WTC11 (cell line): Measurements from ENCODE around the gene GRAMD1B.

Source experiments
- ESRRA ChIP-seq: sonication (generic); formaldehyde crosslinking; IDR thresholded peaks from 2 replicates; pipeline ENCODE4 v1.8.1; 2022; ENCODE audit warnings: mild to moderate bottlenecking, missing genetic modification reagents, borderline replicate concordance
- GABPB1 ChIP-seq: sonication (generic); formaldehyde crosslinking; IDR thresholded peaks from 2 replicates; pipeline ENCODE4 v1.8.1; 2023; ENCODE audit warnings: mild to moderate bottlenecking, missing genetic modification reagents
- GRHL2 ChIP-seq: fragments of 250-450 bp; sonication (Bioruptor Pico); IDR thresholded peaks from 2 replicates; pipeline ENCODE4 v1.8.0; 2022; ENCODE audit warnings: mild to moderate bottlenecking, moderate library complexity; ENCODE audit not compliant: insufficient replicate concordance, severe bottlenecking
- ZNF317 ChIP-seq: sonication (generic); formaldehyde crosslinking; IDR thresholded peaks from 2 replicates; pipeline ENCODE4 v1.8.1; 2023; ENCODE audit warnings: low read depth, mild to moderate bottlenecking, moderate library complexity, missing genetic modification reagents, borderline replicate concordance
- TF ChIP-seq, protein P1 (sequence below): fragments of 200-600 bp; IDR thresholded peaks from 2 replicates; pipeline ENCODE4 v1.8.0; 2022; ENCODE audit warnings: antibody characterized with exemption
- TF ChIP-seq, protein P2 (sequence below): sonication (generic); formaldehyde crosslinking; IDR thresholded peaks from 2 replicates; pipeline ENCODE4 v1.8.1; 2023; ENCODE audit warnings: mild to moderate bottlenecking, moderate library complexity, missing genetic modification reagents
- TF ChIP-seq, protein P3 (sequence below): sonication (generic); formaldehyde crosslinking; IDR thresholded peaks from 2 replicates; pipeline ENCODE4 v1.8.1; 2022; ENCODE audit warnings: low read depth, missing genetic modification reagents, borderline replicate concordance
- TF ChIP-seq, protein P4 (sequence below): sonication (generic); formaldehyde crosslinking; IDR thresholded peaks from 2 replicates; pipeline ENCODE4 v1.8.1; 2023; ENCODE audit warnings: mild to moderate bottlenecking, missing genetic modification reagents, moderate library complexity

DNA sequence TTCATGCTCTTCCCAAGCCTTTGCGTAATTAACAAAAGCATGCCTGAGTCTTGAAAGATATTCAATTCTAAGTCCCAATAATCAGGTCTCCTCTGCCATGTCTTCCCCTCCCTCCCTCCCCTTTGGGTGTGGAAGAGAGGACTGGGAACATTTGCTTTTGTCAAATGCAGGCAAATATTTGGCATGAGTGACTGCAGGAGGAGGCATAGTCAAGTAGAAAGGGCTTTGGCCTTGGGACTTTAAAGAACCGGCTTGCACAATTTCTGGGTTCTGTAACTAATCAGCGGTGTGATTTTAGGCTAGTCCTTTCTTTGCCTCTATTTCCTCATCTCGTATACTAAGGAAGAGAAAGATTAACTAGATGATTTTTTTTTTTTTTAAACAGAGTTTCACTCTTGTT, 164.9 kb downstream of the GRAMD1B start:
- TF ChIP-seq, protein P1, sequence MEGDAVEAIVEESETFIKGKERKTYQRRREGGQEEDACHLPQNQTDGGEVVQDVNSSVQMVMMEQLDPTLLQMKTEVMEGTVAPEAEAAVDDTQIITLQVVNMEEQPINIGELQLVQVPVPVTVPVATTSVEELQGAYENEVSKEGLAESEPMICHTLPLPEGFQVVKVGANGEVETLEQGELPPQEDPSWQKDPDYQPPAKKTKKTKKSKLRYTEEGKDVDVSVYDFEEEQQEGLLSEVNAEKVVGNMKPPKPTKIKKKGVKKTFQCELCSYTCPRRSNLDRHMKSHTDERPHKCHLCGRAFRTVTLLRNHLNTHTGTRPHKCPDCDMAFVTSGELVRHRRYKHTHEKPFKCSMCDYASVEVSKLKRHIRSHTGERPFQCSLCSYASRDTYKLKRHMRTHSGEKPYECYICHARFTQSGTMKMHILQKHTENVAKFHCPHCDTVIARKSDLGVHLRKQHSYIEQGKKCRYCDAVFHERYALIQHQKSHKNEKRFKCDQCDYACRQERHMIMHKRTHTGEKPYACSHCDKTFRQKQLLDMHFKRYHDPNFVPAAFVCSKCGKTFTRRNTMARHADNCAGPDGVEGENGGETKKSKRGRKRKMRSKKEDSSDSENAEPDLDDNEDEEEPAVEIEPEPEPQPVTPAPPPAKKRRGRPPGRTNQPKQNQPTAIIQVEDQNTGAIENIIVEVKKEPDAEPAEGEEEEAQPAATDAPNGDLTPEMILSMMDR, result no peak
- no peak for TF ChIP-seq GRHL2
- TF ChIP-seq, protein P2, sequence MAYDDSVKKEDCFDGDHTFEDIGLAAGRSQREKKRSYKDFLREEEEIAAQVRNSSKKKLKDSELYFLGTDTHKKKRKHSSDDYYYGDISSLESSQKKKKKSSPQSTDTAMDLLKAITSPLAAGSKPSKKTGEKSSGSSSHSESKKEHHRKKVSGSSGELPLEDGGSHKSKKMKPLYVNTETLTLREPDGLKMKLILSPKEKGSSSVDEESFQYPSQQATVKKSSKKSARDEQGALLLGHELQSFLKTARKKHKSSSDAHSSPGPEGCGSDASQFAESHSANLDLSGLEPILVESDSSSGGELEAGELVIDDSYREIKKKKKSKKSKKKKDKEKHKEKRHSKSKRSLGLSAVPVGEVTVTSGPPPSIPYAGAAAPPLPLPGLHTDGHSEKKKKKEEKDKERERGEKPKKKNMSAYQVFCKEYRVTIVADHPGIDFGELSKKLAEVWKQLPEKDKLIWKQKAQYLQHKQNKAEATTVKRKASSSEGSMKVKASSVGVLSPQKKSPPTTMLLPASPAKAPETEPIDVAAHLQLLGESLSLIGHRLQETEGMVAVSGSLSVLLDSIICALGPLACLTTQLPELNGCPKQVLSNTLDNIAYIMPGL (CRISPR knock-in tag), result no peak
- no peak for TF ChIP-seq GABPB1 (CRISPR knock-in tag)
- TF ChIP-seq ESRRA (CRISPR knock-in tag), result no peak
- TF ChIP-seq, protein P3, sequence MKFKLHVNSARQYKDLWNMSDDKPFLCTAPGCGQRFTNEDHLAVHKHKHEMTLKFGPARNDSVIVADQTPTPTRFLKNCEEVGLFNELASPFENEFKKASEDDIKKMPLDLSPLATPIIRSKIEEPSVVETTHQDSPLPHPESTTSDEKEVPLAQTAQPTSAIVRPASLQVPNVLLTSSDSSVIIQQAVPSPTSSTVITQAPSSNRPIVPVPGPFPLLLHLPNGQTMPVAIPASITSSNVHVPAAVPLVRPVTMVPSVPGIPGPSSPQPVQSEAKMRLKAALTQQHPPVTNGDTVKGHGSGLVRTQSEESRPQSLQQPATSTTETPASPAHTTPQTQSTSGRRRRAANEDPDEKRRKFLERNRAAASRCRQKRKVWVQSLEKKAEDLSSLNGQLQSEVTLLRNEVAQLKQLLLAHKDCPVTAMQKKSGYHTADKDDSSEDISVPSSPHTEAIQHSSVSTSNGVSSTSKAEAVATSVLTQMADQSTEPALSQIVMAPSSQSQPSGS (CRISPR knock-in tag), result no peak
- no peak for TF ChIP-seq ZNF317 (CRISPR knock-in tag)
- TF ChIP-seq, protein P4, sequence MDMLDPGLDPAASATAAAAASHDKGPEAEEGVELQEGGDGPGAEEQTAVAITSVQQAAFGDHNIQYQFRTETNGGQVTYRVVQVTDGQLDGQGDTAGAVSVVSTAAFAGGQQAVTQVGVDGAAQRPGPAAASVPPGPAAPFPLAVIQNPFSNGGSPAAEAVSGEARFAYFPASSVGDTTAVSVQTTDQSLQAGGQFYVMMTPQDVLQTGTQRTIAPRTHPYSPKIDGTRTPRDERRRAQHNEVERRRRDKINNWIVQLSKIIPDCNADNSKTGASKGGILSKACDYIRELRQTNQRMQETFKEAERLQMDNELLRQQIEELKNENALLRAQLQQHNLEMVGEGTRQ (CRISPR knock-in tag), result no peak
